HEK293 (cell line): Measurements from ENCODE around the gene EEF1AKMT3.
A peak's percentile ranks its signal among the peaks of the same experiment; 100 is the strongest.

Source experiments
- BCL6B ChIP-seq: fragments of 450-650 bp; formaldehyde crosslinking; IDR thresholded peaks from 2 replicates; pipeline ENCODE4 v1.5.1; 2017; ENCODE audit warnings: missing biosample characterization, missing genetic modification characterization
- ELK4 ChIP-seq: IDR thresholded peaks from 2 replicates; pipeline ENCODE4 v1.6.1; 2011; ENCODE audit warnings: mild to moderate bottlenecking, low read depth, low read length, borderline replicate concordance
- GFI1B ChIP-seq: fragments of 450-650 bp; formaldehyde crosslinking; IDR thresholded peaks from 2 replicates; pipeline ENCODE4 v1.5.1; 2016; ENCODE audit warnings: missing biosample characterization, missing genetic modification characterization
- KLF1 ChIP-seq: fragments of 450-650 bp; formaldehyde crosslinking; IDR thresholded peaks from 2 replicates; pipeline ENCODE4 v1.5.1; 2016; ENCODE audit warnings: missing biosample characterization, missing genetic modification characterization
- KLF16 ChIP-seq: fragments of 450-650 bp; formaldehyde crosslinking; IDR thresholded peaks from 2 replicates; pipeline ENCODE4 v1.5.1; 2017; ENCODE audit warnings: missing biosample characterization, missing genetic modification characterization
- KLF9 ChIP-seq: fragments of 450-650 bp; formaldehyde crosslinking; IDR thresholded peaks from 2 replicates; pipeline ENCODE4 v1.5.1; 2016; ENCODE audit warnings: missing biosample characterization, missing genetic modification characterization, low read depth
- PBX3 ChIP-seq: sonication (generic); formaldehyde crosslinking; IDR thresholded peaks from 2 replicates; pipeline ENCODE4 v1.8.1; 2022; ENCODE audit warnings: mild to moderate bottlenecking, moderate library complexity, missing genetic modification reagents
- SCRT1 ChIP-seq: fragments of 450-650 bp; formaldehyde crosslinking; IDR thresholded peaks from 2 replicates; pipeline ENCODE4 v1.5.1; 2016; ENCODE audit warnings: missing biosample characterization, missing genetic modification characterization, borderline replicate concordance
- SETDB1 ChIP-seq: IDR thresholded peaks from one replicate; pipeline ENCODE4 v1.6.1; 2017; ENCODE audit warnings: mild to moderate bottlenecking, low read length, moderate library complexity, mixed read lengths; ENCODE audit not compliant: insufficient read length
- SP3 ChIP-seq: fragments of 450-650 bp; formaldehyde crosslinking; IDR thresholded peaks from 2 replicates; pipeline ENCODE4 v1.5.1; 2016; ENCODE audit warnings: missing biosample characterization, missing genetic modification characterization
- ZBTB1 ChIP-seq: fragments of 450-650 bp; formaldehyde crosslinking; IDR thresholded peaks from 2 replicates; pipeline ENCODE4 v1.5.1; 2016; ENCODE audit warnings: missing biosample characterization, missing genetic modification characterization
- ZBTB11 ChIP-seq: fragments of 450-650 bp; formaldehyde crosslinking; conservative IDR thresholded peaks from 2 replicates; pipeline ENCODE4 v1.5.1; 2016; ENCODE audit warnings: low read depth, missing biosample characterization, missing genetic modification characterization
- ZBTB17 ChIP-seq: fragments of 450-650 bp; formaldehyde crosslinking; IDR thresholded peaks from 2 replicates; pipeline ENCODE4 v1.5.1; 2016; ENCODE audit warnings: missing biosample characterization, missing genetic modification characterization
- ZFP69B ChIP-seq: fragments of 450-650 bp; formaldehyde crosslinking; IDR thresholded peaks from 2 replicates; pipeline ENCODE4 v1.5.1; 2016; ENCODE audit warnings: missing biosample characterization, missing genetic modification characterization
- ZIC2 ChIP-seq: fragments of 450-650 bp; formaldehyde crosslinking; IDR thresholded peaks from 2 replicates; pipeline ENCODE4 v1.5.1; 2016; ENCODE audit warnings: missing biosample characterization, missing genetic modification characterization
- ZNF132 ChIP-seq: fragments of 450-650 bp; formaldehyde crosslinking; IDR thresholded peaks from 2 replicates; pipeline ENCODE4 v1.5.1; 2017; ENCODE audit warnings: missing biosample characterization, missing genetic modification characterization, borderline replicate concordance
- ZNF138 ChIP-seq: fragments of 450-650 bp; formaldehyde crosslinking; IDR thresholded peaks from 2 replicates; pipeline ENCODE4 v1.5.1; 2016; ENCODE audit warnings: missing biosample characterization, missing genetic modification characterization, borderline replicate concordance
- ZNF19 ChIP-seq: fragments of 450-650 bp; formaldehyde crosslinking; IDR thresholded peaks from 2 replicates; pipeline ENCODE4; 2016; ENCODE audit warnings: missing biosample characterization, missing genetic modification characterization, low read depth
- ZNF274 ChIP-seq, 2 experiments: fragments of 200-500 bp in 1 of 2; fragments of 450-650 bp in 1 of 2; sonication (Bioruptor generic) in 1 of 2; formaldehyde crosslinking in 1 of 2; IDR thresholded peaks; 2 replicates each; pipeline versions ENCODE4 v1.5.1 to v1.6.1; 2014 to 2016; ENCODE audit warnings: borderline replicate concordance in 1 of 2, inconsistent platforms in 1 of 2, low read length in 1 of 2, missing biosample characterization in 1 of 2, missing genetic modification characterization in 1 of 2
- ZNF302 ChIP-seq: fragments of 450-650 bp; formaldehyde crosslinking; IDR thresholded peaks from 2 replicates; pipeline ENCODE4 v1.5.1; 2016; ENCODE audit warnings: missing biosample characterization, missing genetic modification characterization, low read depth
- ZNF354C ChIP-seq: fragments of 450-650 bp; formaldehyde crosslinking; IDR thresholded peaks from 2 replicates; pipeline ENCODE4 v1.5.1; 2016; ENCODE audit warnings: missing biosample characterization, missing genetic modification characterization, low read depth, borderline replicate concordance
- ZNF433 ChIP-seq: fragments of 450-650 bp; formaldehyde crosslinking; IDR thresholded peaks from 2 replicates; pipeline ENCODE4 v1.5.1; 2016; ENCODE audit warnings: missing biosample characterization, missing genetic modification characterization, low read depth
- ZNF48 ChIP-seq: fragments of 450-650 bp; formaldehyde crosslinking; IDR thresholded peaks from 2 replicates; pipeline ENCODE4 v1.5.1; 2016; ENCODE audit warnings: missing biosample characterization, missing genetic modification characterization
- ZNF488 ChIP-seq: fragments of 450-650 bp; formaldehyde crosslinking; IDR thresholded peaks from 2 replicates; pipeline ENCODE4 v1.5.1; 2016; ENCODE audit warnings: missing biosample characterization, missing genetic modification characterization
- ZNF514 ChIP-seq: fragments of 450-650 bp; formaldehyde crosslinking; IDR thresholded peaks from 2 replicates; pipeline ENCODE4 v1.5.1; 2016; ENCODE audit warnings: missing biosample characterization, missing genetic modification characterization
- ZNF544 ChIP-seq: fragments of 450-650 bp; formaldehyde crosslinking; IDR thresholded peaks from 2 replicates; pipeline ENCODE4 v1.5.0; 2017; ENCODE audit warnings: missing biosample characterization, missing genetic modification characterization
- ZNF623 ChIP-seq: fragments of 450-650 bp; formaldehyde crosslinking; IDR thresholded peaks from 2 replicates; pipeline ENCODE4 v1.5.1; 2016; ENCODE audit warnings: missing biosample characterization, missing genetic modification characterization
- ZNF629 ChIP-seq: fragments of 450-650 bp; formaldehyde crosslinking; IDR thresholded peaks from 2 replicates; pipeline ENCODE4 v1.5.1; 2017; ENCODE audit warnings: missing biosample characterization, missing genetic modification characterization
- ZNF664 ChIP-seq: fragments of 450-650 bp; formaldehyde crosslinking; IDR thresholded peaks from 2 replicates; pipeline ENCODE4 v1.5.1; 2016; ENCODE audit warnings: missing biosample characterization, missing genetic modification characterization
- ZNF701 ChIP-seq: fragments of 450-650 bp; formaldehyde crosslinking; IDR thresholded peaks from 2 replicates; pipeline ENCODE4 v1.5.1; 2016; ENCODE audit warnings: missing biosample characterization, missing genetic modification characterization
- ZNF747 ChIP-seq: fragments of 450-650 bp; formaldehyde crosslinking; IDR thresholded peaks from 2 replicates; pipeline ENCODE4 v1.5.1; 2016; ENCODE audit warnings: missing biosample characterization, missing genetic modification characterization
- ZNF776 ChIP-seq: fragments of 450-650 bp; formaldehyde crosslinking; IDR thresholded peaks from 2 replicates; pipeline ENCODE4 v1.5.0; 2017; ENCODE audit warnings: missing biosample characterization, missing genetic modification characterization, borderline replicate concordance
- ZSCAN30 ChIP-seq: fragments of 450-650 bp; IDR thresholded peaks from 2 replicates; pipeline ENCODE4 v1.5.1; 2018; ENCODE audit warnings: missing biosample characterization, mild to moderate bottlenecking, missing genetic modification characterization, moderate library complexity

The EEF1AKMT3 gene

GRCh38 chr12:57754411-57755193 lies 17.8 kb upstream of the EEF1AKMT3 start, which contains the start of gene MARCHF9 (continued):
- no peak for TF ChIP-seq ZNF48 (tag by site-specific recombination)
- TF ChIP-seq ZNF354C = no peak
- TF ChIP-seq ZNF19 (tag by site-specific recombination) = no peak
- no peak for TF ChIP-seq SETDB1
- peak; percentile 98 for TF ChIP-seq ZBTB17 (tag by site-specific recombination)
- no peak for TF ChIP-seq ZNF138 (tag by site-specific recombination)
- no peak for TF ChIP-seq ZNF776 (tag by site-specific recombination)
- TF ChIP-seq BCL6B = no peak
- TF ChIP-seq ZNF623 = no peak
- TF ChIP-seq ZNF274 (IDR thresholded peaks at IDR 0.05; ENCODE audit: low read length) = no peak
- TF ChIP-seq ZNF274 (tag by site-specific recombination; IDR thresholded peaks at IDR 0.05; ENCODE audit: borderline replicate concordance) = no peak
- TF ChIP-seq SP3 = peak; percentile 96
- TF ChIP-seq ZNF544 = no peak
- no peak for TF ChIP-seq ZNF701
- no peak for TF ChIP-seq GFI1B
- TF ChIP-seq ZIC2 = no peak
- no peak; the same call in 1 of the 2 replicates for TF ChIP-seq KLF16 (tag by site-specific recombination)
- no peak for TF ChIP-seq ZNF488 (tag by site-specific recombination)
- peak; percentile 97 for TF ChIP-seq KLF1 (tag by site-specific recombination)
- TF ChIP-seq ZFP69B (tag by site-specific recombination) = no peak
- no peak for TF ChIP-seq ZNF514 (tag by site-specific recombination)
- 0 out of 2 replicates have a peak, but pooled peaks have one; percentile 35 for TF ChIP-seq ZBTB1 (tag by site-specific recombination)
- TF ChIP-seq ZSCAN30 (tag by site-specific recombination) = no peak
- TF ChIP-seq PBX3 = no peak
- no peak for TF ChIP-seq ELK4
- TF ChIP-seq KLF9 (tag by site-specific recombination) = peak; percentile 88
- TF ChIP-seq ZNF664 (tag by site-specific recombination) = no peak
- TF ChIP-seq ZNF433 (tag by site-specific recombination) = no peak
- TF ChIP-seq SCRT1 (tag by site-specific recombination) = peak; percentile 91
- no peak for TF ChIP-seq ZNF302 (tag by site-specific recombination)
- no peak for TF ChIP-seq ZNF747
- TF ChIP-seq ZNF132 (tag by site-specific recombination) = no peak
- TF ChIP-seq ZBTB11 (tag by site-specific recombination) = peak; percentile 30; the same call in 1 of the 2 replicates
- no peak; the same call in 1 of the 2 replicates for TF ChIP-seq ZNF629 (tag by site-specific recombination)
